Measurements from ENCODE around the gene DARS2. TPM values are rescaled to one million over a fixed set of nuclear protein-coding genes. Genes with fewer than 3 reads are reported as not detected.
"Not testable (repeated sequence)": the region's sequence is repeated elsewhere in the genome, so short reads cannot be mapped to it uniquely, and the experiment has no call there.

The DARS2 gene
- total RNA-seq, 1 donor from 2014 or later = 14.6 TPM

DNA sequence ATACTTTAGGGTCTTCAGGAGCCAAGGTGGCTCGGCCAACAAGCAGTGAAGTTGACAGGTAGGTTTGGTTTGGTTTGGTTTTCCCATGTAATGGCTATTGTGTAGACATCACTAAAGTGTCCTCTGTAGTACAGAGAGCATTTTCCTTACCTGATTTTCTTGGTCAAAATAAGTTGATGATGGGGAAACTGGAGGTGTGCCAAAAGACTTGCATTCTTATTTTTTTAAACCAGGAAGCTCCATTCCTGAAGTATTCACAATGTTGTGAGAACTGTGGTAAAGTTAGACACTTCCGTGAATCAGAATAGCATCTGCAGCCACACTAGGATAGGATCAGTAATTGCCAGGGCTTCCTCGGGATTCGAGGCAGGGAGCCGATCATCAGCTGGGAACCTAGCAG lies 46.6 kb downstream of the DARS2 start:
- peaks cover 25% of the 10 kb centered on the region for H3K4me1 Mint-ChIP-seq
- no peak overlapping the region for H3K27ac Mint-ChIP-seq
- H3K27me3 Mint-ChIP-seq (ENCODE audit: low read depth) = no peaks in the 10 kb centered on the region
- TF ChIP-seq, protein P1, sequence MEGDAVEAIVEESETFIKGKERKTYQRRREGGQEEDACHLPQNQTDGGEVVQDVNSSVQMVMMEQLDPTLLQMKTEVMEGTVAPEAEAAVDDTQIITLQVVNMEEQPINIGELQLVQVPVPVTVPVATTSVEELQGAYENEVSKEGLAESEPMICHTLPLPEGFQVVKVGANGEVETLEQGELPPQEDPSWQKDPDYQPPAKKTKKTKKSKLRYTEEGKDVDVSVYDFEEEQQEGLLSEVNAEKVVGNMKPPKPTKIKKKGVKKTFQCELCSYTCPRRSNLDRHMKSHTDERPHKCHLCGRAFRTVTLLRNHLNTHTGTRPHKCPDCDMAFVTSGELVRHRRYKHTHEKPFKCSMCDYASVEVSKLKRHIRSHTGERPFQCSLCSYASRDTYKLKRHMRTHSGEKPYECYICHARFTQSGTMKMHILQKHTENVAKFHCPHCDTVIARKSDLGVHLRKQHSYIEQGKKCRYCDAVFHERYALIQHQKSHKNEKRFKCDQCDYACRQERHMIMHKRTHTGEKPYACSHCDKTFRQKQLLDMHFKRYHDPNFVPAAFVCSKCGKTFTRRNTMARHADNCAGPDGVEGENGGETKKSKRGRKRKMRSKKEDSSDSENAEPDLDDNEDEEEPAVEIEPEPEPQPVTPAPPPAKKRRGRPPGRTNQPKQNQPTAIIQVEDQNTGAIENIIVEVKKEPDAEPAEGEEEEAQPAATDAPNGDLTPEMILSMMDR (IDR thresholded peaks at IDR 0.05; ENCODE audit: unreplicated experiment) = no peak
- no peaks in the 10 kb centered on the region for H3K9me3 Mint-ChIP-seq
- peaks cover 38% of the 10 kb centered on the region for H3K36me3 Mint-ChIP-seq
- DNase-seq (ENCODE audit: low spot score in 2 of 2, unreplicated experiment in 2 of 2) = no peak
- no peak overlapping the region for H3K4me3 Mint-ChIP-seq

DNA sequence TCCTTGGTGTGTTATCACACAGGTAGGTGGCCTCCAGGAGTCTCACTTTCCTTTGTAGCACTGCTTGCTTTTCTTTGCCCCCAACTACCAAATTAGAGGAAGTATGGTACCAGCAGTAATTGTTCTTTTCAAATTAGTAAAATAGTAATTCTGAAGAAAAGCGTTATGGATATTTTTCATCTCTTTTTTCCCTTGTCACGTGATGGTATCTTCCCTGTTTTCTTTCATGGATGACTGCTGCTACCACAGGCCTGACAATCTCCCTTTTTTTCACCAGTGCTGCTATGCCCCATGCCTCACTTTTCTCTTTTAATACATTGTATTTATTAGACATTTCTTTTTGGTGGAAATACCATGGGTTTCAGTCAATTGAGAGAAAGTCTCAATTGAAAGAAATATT lies 47.0 kb downstream of the DARS2 start:
- Mint-ChIP-seq H3K4me1 (peaks cover 21% of the 10 kb centered on the region), H3K27ac (no peak overlapping the region), H3K9me3 (no peaks in the 10 kb centered on the region), H3K27me3 (ENCODE audit: low read depth) (no peaks in the 10 kb centered on the region), H3K36me3 (peaks cover 34% of the 10 kb centered on the region), H3K4me3 (no peak overlapping the region)
- no peak for DNase-seq (ENCODE audit: low spot score in 2 of 2, unreplicated experiment in 2 of 2)
- TF ChIP-seq, protein P1 (IDR thresholded peaks at IDR 0.05; ENCODE audit: unreplicated experiment) = no peak

DNA sequence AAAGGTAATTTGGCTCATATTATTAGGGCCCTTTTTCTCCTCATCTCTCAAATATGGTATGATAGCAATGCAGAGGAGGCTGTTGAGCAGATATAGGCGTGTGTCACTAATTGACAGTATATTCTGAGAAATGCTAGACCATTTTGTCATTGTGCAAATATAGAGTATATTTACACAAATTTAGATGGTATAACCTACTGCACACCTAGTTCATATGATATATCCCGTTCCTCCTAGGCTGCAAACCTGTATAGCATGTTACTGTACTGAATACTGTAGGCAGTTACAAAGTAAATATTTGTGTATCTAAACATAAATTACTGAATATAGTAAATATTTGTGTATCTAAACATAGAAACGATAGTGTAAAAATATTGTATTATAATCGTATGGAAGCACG lies 52.3 kb downstream of the DARS2 start:
- TF ChIP-seq, protein P1 (IDR thresholded peaks at IDR 0.05; ENCODE audit: unreplicated experiment) = no peak
- Mint-ChIP-seq H3K9me3 (peaks cover 3% of the 10 kb centered on the region), H3K27me3 (ENCODE audit: low read depth) (no peaks in the 10 kb centered on the region), H3K4me1 (peaks cover 2% of the 10 kb centered on the region), H3K36me3 (peaks cover 41% of the 10 kb centered on the region), H3K27ac (no peak overlapping the region), H3K4me3 (no peak overlapping the region)
- DNase-seq (ENCODE audit: low spot score in 2 of 2, unreplicated experiment in 2 of 2) = no peak

DNA sequence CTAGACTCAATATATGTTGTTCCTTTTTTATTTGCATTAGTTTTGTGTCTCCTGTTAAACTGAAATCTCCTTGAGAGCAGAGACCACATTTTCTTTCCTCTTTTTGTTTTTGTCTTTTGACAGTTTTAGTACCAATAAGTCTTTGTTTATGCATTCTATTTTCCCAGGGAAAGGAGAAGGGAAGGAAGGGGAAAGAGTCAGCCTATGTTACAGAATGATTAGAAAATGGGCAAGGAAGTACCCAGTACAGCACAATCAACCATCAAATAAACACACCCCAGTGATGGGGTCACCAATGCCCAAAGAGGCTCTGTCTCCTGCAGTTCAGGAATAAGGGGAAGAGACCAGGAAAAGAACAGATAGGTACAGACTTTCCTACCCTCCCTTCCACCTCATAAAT lies 53.8 kb downstream of the DARS2 start:
- Mint-ChIP-seq H3K4me3 (no peak overlapping the region), H3K9me3 (peaks cover 3% of the 10 kb centered on the region), H3K36me3 (peaks cover 37% of the 10 kb centered on the region), H3K27me3 (ENCODE audit: low read depth) (no peaks in the 10 kb centered on the region), H3K27ac (no peak overlapping the region), H3K4me1 (no peaks in the 10 kb centered on the region)
- TF ChIP-seq, protein P1 (IDR thresholded peaks at IDR 0.05; ENCODE audit: unreplicated experiment) = no peak
- DNase-seq (ENCODE audit: low spot score in 2 of 2, unreplicated experiment in 2 of 2) = no peak

DNA sequence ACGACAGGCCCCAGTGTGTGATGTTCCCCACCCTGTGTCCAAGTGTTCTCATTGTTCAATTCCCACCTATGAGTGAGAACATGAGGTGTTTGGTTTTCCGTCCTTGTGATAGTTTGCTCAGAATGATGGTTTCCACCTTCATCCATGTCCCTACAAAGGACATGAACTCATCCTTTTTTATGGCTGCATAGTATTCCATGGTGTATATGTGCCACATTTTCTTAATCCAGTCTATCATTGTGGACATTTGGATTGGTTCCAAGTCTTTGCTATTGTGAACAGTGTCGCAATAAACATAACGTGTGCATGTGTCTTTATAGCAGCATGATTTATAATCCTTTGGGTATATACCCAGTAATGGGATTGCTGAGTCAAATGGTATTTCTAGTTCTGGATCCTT lies 56.6 kb downstream of the DARS2 start:
- not testable (repeated sequence) for H3K27ac Mint-ChIP-seq; H3K4me3 Mint-ChIP-seq; DNase-seq (ENCODE audit: low spot score in 2 of 2, unreplicated experiment in 2 of 2); H3K4me1 Mint-ChIP-seq; H3K9me3 Mint-ChIP-seq; H3K27me3 Mint-ChIP-seq (ENCODE audit: low read depth)
- H3K36me3 Mint-ChIP-seq = peaks cover 28% of the 10 kb centered on the region

DNA sequence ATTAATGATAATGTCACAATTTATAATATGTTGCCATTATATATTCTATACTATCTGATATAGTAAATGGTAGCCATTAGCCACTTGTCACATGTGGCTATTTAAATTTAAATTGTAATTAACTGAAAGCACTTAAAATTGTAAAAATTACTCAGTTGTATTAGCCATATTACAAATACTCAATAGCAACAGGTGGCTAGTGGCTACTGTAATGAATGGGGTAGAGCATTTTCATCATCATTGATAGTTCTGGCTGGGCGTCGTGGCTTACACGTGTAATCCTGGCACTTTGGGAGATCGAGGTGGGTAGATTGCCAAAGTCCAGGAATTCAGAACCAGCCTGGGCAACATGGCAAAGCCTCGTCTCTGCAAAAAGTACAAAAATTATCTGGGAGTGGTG lies 60.2 kb downstream of the DARS2 start:
- Mint-ChIP-seq H3K27ac (no peak overlapping the region), H3K9me3 (peaks cover 3% of the 10 kb centered on the region), H3K27me3 (ENCODE audit: low read depth) (no peaks in the 10 kb centered on the region)

More for the DNA sequence above, 60.2 kb downstream of the DARS2 start:
- DNase-seq (ENCODE audit: low spot score in 2 of 2, unreplicated experiment in 2 of 2) = no peak
- Mint-ChIP-seq H3K4me3 (no peak overlapping the region), H3K36me3 (peaks cover 26% of the 10 kb centered on the region), H3K4me1 (no peaks in the 10 kb centered on the region)
- TF ChIP-seq, protein P1 (IDR thresholded peaks at IDR 0.05; ENCODE audit: unreplicated experiment) = no peak

Measured in mesothelial cell of epicardium (in vitro differentiated cells).